ENCODE results near the gene SNRPD1.

- TF ChIP-seq CTCF (IDR thresholded peaks at IDR 0.05) (no peak), POLR2A (IDR thresholded peaks at IDR 0.05) (no peak)
Measured at GRCh38 chr18:21605213-21605612, 6.9 kb upstream of the SNRPD1 start.

Measured in body of pancreas (tissue), 4 donors.